NCI-H446 (cell line): Measurements from ENCODE around the gene ACBD3.

Experiments
- DNase-seq, 2 experiments: peaks; one replicate each; lab custom pipeline; 2025; lab: John Stamatoyannopoulos, UW

Gene ACBD3

DNA sequence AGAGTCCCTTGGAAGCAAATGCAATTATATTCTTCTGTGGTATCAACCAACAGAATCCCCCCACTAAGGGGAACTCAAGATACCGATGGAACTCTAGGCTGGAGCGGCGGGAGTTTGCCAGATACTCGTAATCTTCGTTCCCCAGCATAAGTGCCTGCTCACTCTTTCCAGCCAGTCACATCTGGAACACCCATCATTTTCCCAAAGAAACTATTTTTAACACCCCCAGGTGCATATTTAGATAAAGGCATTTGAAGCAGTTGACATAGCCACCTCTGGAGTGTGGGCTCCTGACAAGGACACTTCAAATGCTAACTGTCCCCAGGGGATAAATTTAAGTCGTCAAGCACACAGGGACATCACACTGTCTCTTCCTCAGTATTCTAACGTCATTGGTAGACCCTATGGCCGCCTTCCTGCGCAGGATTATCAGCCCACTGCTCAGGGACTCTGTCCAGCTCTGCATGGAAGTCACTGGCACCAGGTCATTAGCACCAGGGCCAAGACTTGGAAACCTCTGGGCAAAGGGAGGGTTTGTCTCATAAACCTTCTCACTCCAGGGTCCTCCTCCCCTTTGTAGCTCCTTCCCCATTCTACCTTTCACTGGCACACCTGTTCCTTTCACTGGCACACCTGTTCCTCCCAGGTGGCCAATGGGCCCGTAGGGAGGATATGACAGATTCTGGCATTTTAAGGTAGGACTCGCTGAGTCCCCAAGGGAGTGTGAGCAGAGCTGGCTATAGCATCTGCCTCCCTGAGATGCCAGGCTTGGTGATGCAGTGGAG, 75.3 kb downstream of the ACBD3 start:
- no peak for DNase-seq

DNA sequence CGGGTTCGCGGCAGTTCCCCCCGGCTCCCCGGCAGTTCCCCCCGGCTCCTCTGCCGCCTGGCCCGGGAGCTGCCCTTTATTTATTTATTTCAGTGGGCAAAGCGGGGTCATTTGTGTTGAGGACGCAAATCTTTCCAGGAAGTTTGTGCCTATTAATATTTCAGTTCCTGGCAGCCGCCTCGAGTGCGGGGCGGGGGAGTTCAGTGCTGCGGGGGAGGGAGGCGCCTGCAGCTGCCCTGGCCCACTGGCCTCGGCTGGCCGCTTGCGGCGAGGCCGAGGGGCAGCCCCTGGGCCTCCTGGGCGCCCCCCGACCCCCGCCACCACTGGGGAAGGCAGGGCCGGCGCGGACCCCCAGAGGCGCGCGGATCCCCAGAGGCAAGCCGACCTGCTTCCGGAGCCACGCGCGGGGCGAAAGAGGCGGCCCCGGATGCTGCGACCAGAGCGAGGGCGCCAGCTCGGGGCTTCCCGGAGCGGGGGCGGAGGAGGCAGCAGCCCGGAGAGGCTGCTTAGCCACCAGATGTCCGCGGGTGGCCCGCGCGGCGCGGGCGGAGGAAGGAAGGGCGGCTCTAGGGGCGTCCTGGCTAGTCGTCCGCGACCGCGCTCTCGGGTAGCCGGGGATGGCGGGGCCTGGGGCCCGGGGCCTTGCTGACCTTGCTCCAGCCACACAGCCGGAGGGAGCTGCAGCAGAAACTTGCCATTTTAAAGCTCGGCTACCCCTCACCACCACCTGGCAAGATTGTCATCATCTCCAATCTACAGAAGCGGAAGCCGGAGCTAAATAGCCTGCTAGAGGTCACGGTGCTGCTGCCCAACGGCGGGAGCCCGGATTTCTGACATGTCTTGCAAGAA, 76.1 kb downstream of the ACBD3 start:
- peak in 1 of 2 experiments; percentile 48 for DNase-seq

DNA sequence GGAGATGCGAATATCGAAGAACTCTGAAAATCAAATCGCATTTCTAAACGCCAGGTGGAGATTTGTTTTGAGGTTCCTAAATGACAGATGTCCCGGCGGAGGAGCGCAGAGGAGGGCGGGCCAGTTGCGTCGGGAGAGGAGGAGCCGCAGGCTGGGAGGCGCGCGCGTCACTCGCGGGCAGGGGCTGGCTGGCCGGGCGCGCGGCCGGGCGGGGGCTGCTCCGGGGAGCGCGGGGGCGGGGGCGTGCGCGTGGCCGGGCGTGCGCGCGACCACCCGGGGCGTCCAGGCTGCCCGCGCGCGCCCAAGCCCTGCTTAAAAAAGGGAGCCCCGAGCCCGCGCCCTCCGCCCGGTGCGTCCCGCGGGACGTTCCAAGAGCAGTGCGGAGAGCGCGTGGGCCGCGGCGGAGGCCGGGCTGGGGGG, 76.7 kb downstream of the ACBD3 start:
- peak; percentile 67 to 91 for DNase-seq

DNA sequence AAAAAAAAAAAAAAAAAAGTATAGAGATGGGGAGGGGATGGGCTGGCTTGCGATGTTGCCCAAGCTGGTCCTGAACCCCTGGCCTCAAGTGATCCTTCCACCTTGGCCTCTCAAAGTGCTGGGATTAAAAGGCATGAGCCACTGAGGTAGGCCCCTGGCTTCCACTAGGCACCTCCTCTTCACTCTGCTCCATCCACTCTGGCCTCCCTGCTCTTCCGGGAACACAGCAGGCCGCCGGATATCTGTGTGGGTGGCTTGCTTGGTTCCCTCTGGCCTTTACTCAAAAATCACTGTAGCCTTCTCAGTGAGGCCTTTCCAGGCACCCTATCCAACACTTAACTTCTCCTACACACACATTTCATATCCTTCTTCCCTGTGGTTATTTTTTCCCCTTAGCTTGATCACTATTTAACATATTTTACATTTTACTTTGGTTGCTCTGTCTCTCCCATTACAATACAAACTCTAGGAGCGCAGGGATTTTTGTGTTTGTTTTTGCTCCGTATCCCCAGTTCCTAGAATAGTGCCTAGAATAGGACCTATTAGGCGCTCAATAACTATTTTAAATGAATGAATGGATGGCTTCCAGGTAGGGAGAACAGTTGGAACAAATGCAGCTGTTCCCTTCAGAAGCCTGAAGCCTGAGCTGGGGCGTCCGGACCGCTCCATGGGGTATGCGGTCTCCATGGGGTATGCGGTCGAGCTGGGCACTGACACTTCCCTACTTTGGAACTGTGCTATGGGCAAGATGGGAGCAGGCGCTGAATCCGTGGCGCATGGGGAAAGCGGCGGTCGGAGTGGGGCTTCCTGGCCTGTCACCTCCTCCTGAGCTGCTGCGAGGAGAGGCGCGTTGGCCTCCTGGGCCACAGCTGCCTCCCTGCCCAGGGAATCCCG, 77.4 kb downstream of the ACBD3 start:
- DNase-seq = no peak

DNA sequence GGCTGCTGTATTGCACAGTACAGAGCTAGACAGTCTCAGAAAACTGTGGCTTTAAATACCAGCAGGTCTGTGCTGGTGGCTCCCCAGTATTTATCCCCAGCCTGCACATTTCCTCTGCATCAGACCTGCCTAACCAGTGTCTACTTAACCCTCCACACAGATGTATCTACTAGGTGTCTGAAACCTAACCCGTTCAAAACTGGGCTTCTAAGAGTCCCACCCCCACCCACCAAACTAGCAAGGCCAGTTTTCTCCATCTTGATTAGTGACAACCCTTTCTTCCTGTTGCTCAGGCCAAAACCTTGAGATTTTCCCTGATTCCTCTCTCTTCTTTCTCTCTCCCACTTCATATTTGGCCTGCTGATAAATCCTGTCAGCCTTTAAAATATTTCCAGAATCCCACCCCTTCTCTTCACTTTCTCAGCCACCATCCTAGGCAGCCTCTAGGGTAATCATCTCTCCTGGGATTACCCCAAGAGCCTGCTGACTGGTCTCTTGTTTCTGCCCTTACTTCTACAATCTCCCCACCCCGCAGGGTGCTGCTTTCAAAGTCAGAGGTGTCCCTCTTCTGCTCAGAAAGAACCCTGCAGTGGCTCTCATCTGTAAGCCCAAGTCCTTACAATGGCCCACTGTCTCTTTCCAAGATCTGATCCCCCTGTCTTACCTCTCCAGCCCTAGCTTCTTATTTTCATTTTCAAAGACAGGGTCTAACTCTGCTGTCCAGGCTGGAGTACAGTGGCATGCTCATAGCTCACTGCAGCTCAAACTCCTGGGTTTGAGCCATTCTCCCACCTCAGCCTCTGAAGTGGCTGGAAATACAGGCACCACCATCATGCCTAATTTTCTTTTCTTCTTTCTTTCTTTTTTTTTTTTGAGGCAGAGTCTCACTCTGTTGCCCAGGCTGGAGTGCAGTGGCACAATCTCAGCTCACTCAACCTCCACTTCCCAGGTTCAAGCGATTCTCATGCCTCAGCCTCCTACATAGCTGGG, 78.8 kb downstream of the ACBD3 start:
- DNase-seq = no peak

DNA sequence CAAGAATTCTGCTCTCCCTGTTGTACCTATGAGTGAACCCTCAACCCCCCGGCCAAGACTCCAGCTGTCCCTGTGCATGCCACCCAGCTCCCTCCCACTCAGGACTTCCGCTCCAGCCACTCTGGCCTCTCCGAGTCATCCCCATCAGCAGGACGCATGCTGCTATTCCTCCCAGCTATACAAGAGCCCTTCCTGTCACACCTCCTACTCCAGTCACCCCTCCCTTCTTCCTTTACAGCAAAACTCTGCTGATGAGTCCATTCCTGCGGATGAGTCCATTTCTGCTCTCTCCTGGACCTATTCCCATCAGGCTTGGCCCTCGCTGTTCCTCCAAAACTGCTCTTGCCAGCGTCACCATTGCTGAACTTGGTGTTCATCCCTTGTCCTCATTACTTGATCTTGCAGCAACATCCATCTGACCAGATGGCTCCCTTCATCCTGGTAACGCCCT, 81.8 kb downstream of the ACBD3 start:
- no peak for DNase-seq

DNA sequence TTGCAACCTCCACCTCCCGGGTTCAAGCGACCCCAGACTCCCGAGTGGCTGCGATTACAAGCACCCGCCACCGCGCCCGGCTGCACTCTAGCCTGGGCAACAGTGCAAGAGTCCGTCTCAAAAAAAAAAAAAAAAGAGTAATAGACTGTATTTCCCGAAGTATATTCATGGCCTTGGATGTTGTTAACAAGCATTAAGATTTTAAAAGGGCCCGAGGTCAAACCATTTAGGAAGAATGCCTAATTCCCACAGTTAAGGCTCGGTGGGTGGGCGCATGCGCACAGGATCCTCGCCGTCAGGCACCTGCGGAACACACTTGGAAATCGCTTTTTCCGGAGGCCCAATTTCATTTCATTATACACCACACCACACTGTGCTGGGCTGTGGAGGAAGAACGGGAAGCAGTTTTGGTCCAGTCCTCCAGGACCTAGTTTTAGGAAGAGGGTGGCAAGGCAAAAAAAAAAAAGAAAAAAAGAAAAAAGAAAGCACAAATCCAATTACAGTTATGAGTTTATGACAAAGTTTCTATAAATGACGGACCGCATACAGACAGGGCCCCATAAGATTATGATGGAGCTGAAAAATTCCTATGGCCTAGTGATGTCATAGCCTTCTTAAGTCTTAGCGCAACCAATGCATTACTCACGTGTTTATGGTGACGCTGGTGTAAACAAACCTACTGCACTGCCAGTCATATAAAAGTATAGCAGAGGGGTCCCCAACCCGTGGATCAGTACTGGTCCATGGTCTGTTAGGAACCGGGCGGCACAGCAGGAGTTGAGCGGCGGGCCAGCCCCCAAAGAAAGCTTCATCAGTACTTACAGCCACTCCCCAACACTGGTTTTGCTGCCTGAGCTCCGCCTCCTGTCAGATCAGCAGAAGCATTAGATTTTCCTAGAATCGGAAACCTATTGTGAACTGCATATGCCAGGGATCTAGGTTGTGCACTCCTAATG, 85.8 kb downstream of the ACBD3 start:
- no peak for DNase-seq

DNA sequence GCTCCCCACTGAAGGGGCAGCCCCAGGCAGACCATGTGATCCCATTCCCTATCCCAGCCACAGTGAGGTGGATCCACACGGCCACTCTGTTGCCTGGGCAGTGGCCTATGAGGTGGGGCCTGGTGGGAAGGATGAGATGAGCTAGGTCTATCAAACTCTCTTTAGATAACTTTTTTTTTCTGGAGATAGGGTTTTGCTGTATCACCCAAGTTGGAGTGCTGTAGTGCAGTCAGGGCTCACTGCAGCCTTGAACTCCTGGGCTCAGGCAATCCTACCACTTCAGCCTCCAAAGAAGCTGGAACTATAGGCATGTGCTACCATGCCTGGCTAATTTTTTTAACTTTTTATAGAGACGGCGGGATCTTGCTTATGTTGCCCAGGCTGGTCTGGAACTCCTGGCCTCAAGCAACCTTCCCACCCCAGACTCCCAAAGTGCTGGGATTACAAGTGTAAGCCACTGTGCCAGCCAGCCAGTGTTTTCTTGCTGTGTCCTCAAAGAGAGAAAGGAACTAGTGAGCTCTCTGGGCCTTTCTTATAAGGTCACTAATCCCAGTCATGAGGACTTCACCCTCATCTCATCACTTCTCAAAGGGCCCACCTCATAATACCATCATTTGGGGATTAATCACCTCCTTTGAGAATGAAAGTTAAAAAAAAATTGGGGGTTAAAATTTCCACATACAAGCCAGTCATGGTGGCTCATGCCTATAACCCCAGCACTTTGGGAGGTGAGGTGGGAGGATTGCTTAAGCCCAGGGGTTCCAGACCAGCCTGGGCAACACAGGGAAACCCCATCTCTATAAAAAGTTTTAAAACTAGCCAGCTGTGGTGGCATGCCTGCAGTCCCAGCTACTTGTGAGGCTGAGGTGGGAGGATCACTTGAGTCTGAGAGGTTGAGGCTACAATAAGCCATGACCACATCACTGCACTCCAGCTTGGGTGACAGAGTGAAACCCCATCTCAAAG, 87.4 kb downstream of the ACBD3 start:
- no peak for DNase-seq

DNA sequence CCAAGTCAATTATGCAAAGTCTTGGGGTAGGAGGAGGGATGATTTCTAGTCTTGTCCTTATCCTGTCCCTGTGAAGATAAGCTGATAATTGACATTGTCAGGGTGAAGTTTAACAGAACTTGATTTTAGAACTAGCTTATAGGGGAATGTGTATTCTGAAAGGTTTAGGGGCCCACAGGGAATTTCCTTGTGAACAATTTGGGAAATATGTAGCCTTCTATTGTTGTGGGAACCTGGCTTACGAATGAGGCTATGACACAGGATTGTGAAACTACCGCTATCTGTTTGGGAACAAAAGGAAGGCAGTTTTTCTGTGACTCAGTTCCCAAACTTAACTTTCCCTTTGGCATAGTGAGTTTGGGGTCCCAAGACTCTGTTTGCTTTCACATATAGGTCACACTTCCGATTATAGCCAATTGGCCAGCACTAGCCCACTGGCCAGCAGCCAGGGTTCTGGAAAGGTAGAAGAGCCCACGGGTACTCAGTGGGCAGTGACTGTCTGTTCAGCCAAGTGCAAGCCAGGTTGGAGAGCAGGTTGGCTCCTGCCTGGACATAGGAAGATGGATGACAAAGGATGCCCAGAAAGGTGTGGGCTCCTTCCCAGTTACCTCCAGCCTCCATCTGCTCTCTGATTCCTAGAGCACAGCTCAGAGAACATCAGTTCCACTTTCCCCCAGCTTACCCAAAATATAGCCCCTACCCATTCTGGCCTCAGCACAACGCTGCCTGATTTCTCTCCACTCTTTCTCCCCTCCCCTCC, 88.5 kb downstream of the ACBD3 start:
- DNase-seq = no peak

DNA sequence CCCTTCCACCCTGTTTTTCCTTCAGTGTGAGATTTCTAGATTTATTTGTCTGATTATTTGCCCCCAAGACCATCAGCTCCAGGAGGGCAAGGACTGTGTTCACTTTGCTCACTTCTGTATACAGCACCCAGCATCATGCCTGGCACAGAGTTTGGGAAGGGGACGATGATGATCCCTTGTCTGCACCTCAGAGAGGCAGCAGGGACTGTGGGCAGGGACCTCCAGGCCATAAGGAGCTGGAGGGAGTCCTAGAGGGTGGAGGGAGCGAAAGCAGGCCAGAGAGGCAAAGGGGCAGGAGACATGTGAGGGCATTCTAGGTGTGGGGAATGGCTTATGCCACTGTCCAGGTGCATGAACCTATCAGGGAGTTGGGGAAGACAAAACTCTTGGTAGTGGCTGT, 91.3 kb downstream of the ACBD3 start:
- DNase-seq = no peak
